ENCODE measurements around the gene RRBP1.

- TF ChIP-seq CTCF (IDR thresholded peaks at IDR 0.05) (no peak), POLR2A (IDR thresholded peaks at IDR 0.05) (no peak), POLR2AphosphoS5 (IDR thresholded peaks at IDR 0.05) (no peak)
Observed at GRCh38 chr20:17622851-17623508, 59.1 kb downstream of the RRBP1 start.

Data from breast epithelium (tissue), 3 donors.